ENCODE measurements around the gene STXBP1.

STXBP1 gene

GRCh38 chr9:127714951-127715469, 102.9 kb downstream of the STXBP1 start:
- POLR2A ChIA-PET: interaction anchor here (1.1 kb wide), 1 partner anchor 20 kb away, joined by 4 read pairs; the partner anchor contains the start of gene TOR2A
- CTCF ChIA-PET: interaction anchor here (1.3 to 8.0 kb wide), 6 partner anchors 14 to 207 kb away, joined by 3 to 53 read pairs (median 6); partner anchors contain the start of gene TOR2A
- DNase-seq (ENCODE audit: extremely low spot score): no peak
- TF ChIP-seq CTCF (IDR thresholded peaks at IDR 0.05; ENCODE audit: control extremely low read depth, extremely low read depth, low read depth, missing control alignments): no peak

DNA sequence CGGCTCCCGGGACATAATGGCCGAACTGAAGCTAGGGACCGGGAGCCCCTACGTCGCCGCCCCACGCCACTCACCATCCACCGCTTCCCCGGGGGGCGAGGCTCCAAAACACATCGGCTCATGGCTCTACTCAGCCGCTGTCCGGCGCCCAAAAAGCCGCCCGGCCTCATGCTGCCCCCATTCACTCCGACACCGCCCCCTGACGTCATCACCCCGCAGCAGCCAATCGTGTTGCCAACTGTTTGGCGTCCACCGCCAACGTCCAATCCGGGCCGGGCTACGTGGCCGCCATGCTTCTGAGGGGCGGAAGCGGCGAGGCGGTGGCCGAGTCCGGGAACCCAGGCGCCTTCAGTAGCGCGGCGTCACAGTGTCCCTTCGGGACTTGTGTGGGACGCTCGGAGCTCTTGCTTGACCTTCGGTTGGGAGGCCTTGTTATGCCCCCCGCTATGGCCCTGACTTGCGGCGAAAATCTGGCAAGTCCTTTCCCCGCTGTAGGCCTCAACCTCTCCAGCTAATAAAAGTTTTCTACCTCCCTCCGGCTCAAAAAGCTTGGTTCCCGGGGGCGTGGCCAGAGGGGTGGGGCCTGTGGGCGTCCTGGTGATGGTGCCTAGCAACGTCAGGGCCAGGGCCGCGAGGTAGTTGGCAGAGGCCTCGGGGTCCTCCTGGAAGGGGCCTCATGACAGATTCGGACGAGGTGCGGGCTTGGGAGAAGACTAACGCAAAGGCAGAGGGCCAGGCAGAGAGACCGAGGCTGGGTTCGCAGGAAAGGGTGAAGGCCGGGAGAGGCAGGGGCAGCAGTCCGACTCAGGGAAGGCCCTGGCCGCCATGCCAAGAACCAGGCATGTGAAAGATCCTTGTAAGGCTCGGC, 103.6 kb downstream of the STXBP1 start, which contains the start of the genes PTRH1 and TTC16:
PTRH1 (minus strand) TSS at position 194 of the 868 bp plus-strand sequence; CDS start at position 170, 24 bp downstream.
TTC16 (plus strand) TSS at position 610 of the 868 bp plus-strand sequence; CDS start at position 677, 67 bp downstream.
- TF ChIP-seq CTCF (IDR thresholded peaks at IDR 0.05; ENCODE audit: control extremely low read depth, extremely low read depth, low read depth, missing control alignments): no peak
- POLR2A ChIA-PET: interaction anchor here (0.6 to 1.1 kb wide), 2 partner anchors 19 to 303 kb away, joined by 3 to 4 read pairs; partner anchors contain the start of gene TOR2A
- CTCF ChIA-PET: interaction anchor here (0.7 to 8.0 kb wide), 9 partner anchors 8 to 212 kb away, joined by 3 to 53 read pairs (median 4); partner anchors contain the start of genes CFAP157 and TOR2A

DNA sequence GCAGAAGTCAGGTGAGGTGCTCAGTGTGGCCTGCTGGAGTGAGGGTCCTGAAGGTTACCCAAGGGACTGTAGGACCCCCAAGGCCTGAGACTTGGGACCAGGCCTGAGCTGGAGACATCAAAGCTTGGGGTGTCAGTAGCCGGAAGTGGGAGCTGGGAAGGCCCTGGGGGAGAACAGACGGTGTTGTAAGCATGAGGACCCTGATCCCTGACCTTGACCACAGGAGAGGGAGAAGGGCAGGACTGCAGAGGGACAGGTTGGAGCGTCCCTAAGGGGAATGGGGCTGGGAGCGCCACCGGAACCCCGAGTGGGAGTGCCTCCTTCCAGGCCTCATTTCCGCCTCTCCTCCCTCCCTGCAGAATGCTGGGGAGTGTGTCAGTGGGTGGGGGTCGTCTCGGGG, 104.3 kb downstream of the STXBP1 start:
- no peak for DNase-seq (ENCODE audit: extremely low spot score)
- TF ChIP-seq CTCF (IDR thresholded peaks at IDR 0.05; ENCODE audit: control extremely low read depth, extremely low read depth, low read depth, missing control alignments): no peak
- POLR2A ChIA-PET: interaction anchor here (1.1 kb wide), 1 partner anchor 18 kb away, joined by 4 read pairs; the partner anchor contains the start of gene TOR2A
- CTCF ChIA-PET: interaction anchor here (1.1 to 8.0 kb wide), 7 partner anchors 9 to 213 kb away, joined by 3 to 53 read pairs (median 5); partner anchors contain the start of genes CFAP157 and TOR2A

More for the DNA sequence above, 103.6 kb downstream of the STXBP1 start, which contains the start of the genes PTRH1 and TTC16:
- peak; percentile 99 for DNase-seq (ENCODE audit: extremely low spot score)

- ChIA-PET CTCF (interaction anchor here (1.2 to 8.0 kb wide), 2 partner anchors 16 to 152 kb away, joined by 5 to 53 read pairs; partner anchors contain the start of gene TOR2A), POLR2A (no interaction called here)
- no peak for TF ChIP-seq CTCF (IDR thresholded peaks at IDR 0.05; ENCODE audit: control extremely low read depth, extremely low read depth, low read depth, missing control alignments)
- DNase-seq (ENCODE audit: extremely low spot score): no peak
Measured at GRCh38 chr9:127717766-127718165, 105.7 kb downstream of the STXBP1 start.

GRCh38 chr9:127720031-127720864, 108.2 kb downstream of the STXBP1 start:
- TF ChIP-seq CTCF (IDR thresholded peaks at IDR 0.05; ENCODE audit: control extremely low read depth, extremely low read depth, low read depth, missing control alignments): no peak
- DNase-seq (ENCODE audit: extremely low spot score): no peak
- ChIA-PET CTCF (interaction anchor here (1.2 to 8.0 kb wide), 3 partner anchors 9 to 14 kb away, joined by 4 to 53 read pairs (median 6); partner anchors contain the start of gene TOR2A), POLR2A (interaction anchor here (0.5 kb wide), 1 partner anchor 181 kb away, joined by 3 read pairs; no protein-coding TSS in a partner anchor)

Measured in GM10248 (cell line).